Naive thymus-derived CD8-positive, alpha-beta T cell (primary cell): ENCODE data around the gene DMWD. TPM values are rescaled to one million over a fixed set of nuclear protein-coding genes. Genes with fewer than 3 reads are reported as not detected.
A peak's percentile ranks its signal among the peaks of the same experiment; 100 is the strongest.

Source experiments
- ATAC-seq, 2 donors: fragments of 150-1000 bp; cut with Tn5 transposase in 1 of 2; sonication (Bioruptor Pico), chemical (Tn5 transposase) in 1 of 2; 1 replicate in 1 of 2; 2 replicates in 1 of 2; pipeline ENCODE4 v1.10.0; 2021; ENCODE audit warnings: mild to moderate bottlenecking in 2 of 2, moderate library complexity in 2 of 2
- POLR2A ChIA-PET: fragments of 350-600 bp; sonication (Branson Sonifier 250); formaldehyde crosslinking; loops from one replicate; lab custom pipeline; 2021; ENCODE audit warnings: antibody characterized with exemption; lab: Charles Lee
- DNase-seq, 10 donors: peaks; one replicate each; pipeline versions ENCODE4 v3.0.0 to v3.0.0-alpha.2; 2020 to 2022
- H3K27ac Mint-ChIP-seq, 10 donors: one replicate each; pipeline ENCODE4 v1.8.0; 2020 to 2022; ENCODE audit warnings: mild to moderate bottlenecking in 10 of 10, mixed read lengths in 10 of 10, moderate library complexity in 4 of 10, inconsistent platforms in 1 of 10
- H3K27me3 Mint-ChIP-seq, 5 donors: one replicate each; pipeline ENCODE4 v1.8.0; 2021 to 2022; ENCODE audit warnings: mixed read lengths in 5 of 5
- H3K36me3 Mint-ChIP-seq, 3 donors: one replicate each; pipeline ENCODE4 v1.8.0; 2020 to 2022; ENCODE audit warnings: mixed read lengths in 3 of 3, mild to moderate bottlenecking in 2 of 3, inconsistent platforms in 1 of 3
- H3K4me1 Mint-ChIP-seq, 4 donors: one replicate each; pipeline ENCODE4 v1.8.0; 2021 to 2022; ENCODE audit warnings: mixed read lengths in 4 of 4
- H3K4me3 Mint-ChIP-seq, 10 donors: one replicate each; pipeline ENCODE4 v1.8.0; 2020 to 2022; ENCODE audit warnings: mild to moderate bottlenecking in 10 of 10, mixed read lengths in 10 of 10, moderate library complexity in 6 of 10, inconsistent platforms in 1 of 10
- H3K9me3 Mint-ChIP-seq, 9 donors: one replicate each; pipeline ENCODE4 v1.8.0; 2020 to 2022; ENCODE audit warnings: mixed read lengths in 9 of 9, mild to moderate bottlenecking in 3 of 9, inconsistent platforms in 1 of 9, moderate library complexity in 1 of 9
- polyA plus RNA-seq, 3 donors: library from polyadenylated mRNA; unstranded; fragments of 300-500 nt; fragmentation: Illumina TruSeq; gene quantifications; one replicate each; pipeline ENCODE4 v1.2.3, GENCODE V29; 2021
- total RNA-seq, 8 experiments: library from RNA in 2 of 8; stranded (reverse) in 2 of 8; gene quantifications; one replicate each; pipeline ENCODE4 v1.2.3 and lab custom pipeline; 2021 to 2026

The DMWD gene
- total and polyA plus RNA-seq, 5 experiments from 2014 or later: 8.0 to 54.1 (median 16.5) TPM

DNA sequence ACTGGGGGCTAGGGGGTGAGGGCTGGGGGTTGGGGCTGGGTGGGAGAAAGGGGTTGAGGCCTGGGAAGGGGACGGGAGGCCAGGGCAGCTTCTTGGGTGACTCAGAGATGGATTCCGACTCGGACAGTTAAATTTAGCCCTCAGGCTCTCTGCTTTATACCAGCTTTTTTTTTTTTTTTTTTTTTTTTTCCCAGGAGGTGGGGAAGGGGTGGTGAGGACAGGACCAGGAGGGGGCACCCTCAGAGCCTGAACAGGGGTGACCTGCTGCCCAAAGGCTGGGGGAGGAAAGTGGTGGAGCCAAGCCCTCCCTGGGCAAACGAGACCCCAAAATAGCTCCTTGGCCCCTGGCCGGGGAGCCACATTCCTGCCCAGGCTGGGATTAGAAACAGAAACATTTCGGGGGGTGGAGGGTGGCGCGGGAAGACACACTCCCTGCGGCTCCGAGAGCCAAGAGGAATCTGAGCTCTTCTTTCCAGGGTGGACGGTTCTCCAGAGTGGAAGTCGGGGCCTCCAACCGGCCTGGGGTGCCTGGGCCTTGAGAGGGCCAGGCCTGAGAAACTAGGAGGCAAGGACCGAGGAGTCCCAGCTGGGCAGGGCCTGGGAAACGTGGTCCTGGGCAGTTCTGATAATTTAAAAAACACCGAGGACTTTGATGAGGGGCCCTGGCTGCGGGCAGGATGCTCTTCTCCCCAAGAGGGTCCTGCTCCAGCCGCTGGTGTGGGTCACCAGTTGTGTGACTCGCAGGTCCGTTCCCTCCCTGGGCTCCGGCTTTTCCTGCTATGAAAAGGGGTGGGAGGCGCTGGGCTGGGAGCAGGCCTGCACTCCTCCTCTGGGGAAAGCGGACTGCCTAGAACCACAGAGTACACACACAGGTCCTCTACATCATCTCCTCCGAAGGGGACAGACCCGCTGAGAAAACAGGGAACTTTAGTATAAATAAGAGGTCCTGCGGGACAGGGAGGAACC, 9.5 kb downstream of the DMWD start:
- no peaks in the 10 kb centered on the region for H3K9me3 Mint-ChIP-seq
- peaks cover 0 to 38% (median 22%) of the 10 kb centered on the region in 3 donors for H3K36me3 Mint-ChIP-seq
- DNase-seq (no peak), ATAC-seq (no peak)
- H3K4me1 Mint-ChIP-seq: peaks cover 13 to 33% (median 23%) of the 10 kb centered on the region in 4 donors
- POLR2A ChIA-PET: interaction anchor here (0.6 to 1.6 kb wide), 4 partner anchors 8 to 1825 kb away, joined by 3 to 6 read pairs (median 4); partner anchors contain the start of gene DMWD
- peaks cover 12 to 60% (median 32%) of the 10 kb centered on the region in 5 donors for H3K27me3 Mint-ChIP-seq
- no peak overlapping the region for H3K27ac Mint-ChIP-seq
- H3K4me3 Mint-ChIP-seq: no peak overlapping the region

DNA sequence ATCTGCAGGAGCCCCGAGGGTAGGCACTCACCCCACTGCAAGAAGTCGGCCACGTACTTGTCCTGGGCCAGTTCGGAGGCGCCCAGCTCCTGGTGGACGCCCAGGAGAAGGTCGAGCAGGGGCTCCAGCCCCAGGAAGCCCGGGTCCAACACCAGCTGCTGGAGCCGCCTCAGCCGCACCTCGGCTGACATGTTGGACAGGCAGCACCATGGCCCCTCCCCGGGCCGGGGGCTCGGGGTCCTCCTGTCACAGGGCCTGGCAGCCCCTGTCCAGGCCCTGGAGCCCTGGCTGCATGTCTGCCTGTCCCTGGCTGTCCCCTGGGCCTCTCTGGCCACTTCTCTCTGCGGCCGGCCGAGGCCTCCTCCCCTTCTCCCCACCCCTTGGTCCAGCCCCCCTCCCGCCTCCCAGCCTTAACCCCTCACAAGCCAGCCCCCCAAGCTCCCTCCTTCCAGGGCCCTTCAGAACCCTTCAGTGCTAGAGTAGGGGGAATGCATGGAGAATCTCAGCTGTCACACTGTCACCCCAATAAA, 10.4 kb downstream of the DMWD start, which contains the start of gene DMPK:
Gene DMPK, minus strand, starts transcription at position 329 of the 530 bp plus-strand sequence. Its CDS starts 138 bp downstream, at position 191.
- POLR2A ChIA-PET: interaction anchor here (0.6 to 1.6 kb wide), 6 partner anchors 9 to 1826 kb away, joined by 3 to 6 read pairs (median 4); partner anchors contain the start of gene DMWD
- peaks cover 11 to 27% (median 22%) of the 10 kb centered on the region in 4 donors for H3K4me1 Mint-ChIP-seq
- no peak within 1 kb of the TSS for H3K27ac Mint-ChIP-seq
- H3K4me3 Mint-ChIP-seq: no peak within 1 kb of the TSS
- DNase-seq (no peak), ATAC-seq (no peak)
- peaks cover 0 to 38% (median 16%) of the 10 kb centered on the region in 3 donors for H3K36me3 Mint-ChIP-seq
- H3K9me3 Mint-ChIP-seq: no peaks in the 10 kb centered on the region
- peaks cover 10 to 56% (median 35%) of the 10 kb centered on the region in 5 donors for H3K27me3 Mint-ChIP-seq

DNA sequence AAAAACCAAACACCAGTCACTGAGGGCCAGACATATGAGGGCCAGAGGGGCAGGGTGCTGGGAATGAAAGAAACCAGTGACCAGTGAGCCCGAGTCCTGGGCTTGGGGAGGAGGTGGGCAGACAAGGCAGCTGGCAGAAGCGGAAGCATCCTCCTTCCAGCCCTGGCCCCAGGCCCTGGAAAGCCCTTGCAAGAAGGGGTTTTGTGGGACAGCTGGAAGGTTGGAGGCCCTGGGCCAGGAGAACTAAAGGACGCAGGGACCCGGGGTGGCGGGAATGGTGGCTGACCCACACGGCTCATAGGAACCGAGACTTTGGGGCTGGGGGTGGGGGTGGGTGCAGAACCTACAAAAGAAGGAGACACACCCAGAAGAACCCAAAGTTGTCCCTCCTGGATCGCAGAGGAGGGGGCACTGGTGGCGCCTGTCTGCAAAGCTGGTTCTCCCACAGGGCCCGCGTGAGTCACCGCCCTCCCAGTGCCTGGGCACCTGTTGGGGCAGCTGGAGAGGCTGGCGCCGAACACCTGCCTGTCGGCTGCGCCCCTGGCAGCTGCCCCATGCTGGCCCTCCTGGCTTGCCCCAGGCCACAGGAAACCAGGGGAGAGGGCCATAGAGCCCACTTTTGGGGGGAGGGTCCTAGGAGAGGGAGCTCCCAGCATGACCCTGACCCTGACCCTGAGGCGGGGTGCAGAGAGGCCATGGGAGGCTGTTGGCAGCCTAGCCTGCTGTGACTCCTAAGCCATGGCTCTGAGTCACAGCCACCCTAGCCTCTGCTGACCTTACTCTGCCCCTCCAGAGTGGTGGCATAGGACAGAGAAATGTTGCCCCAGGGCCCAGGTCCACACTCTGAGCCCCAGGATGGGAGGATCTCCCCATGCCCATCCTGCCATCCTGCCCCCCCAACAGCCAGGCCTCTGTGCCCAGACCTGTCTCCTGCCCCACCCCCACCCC, 11.2 kb downstream of the DMWD start:
- no peaks in the 10 kb centered on the region for H3K9me3 Mint-ChIP-seq
- peaks cover 11 to 63% (median 41%) of the 10 kb centered on the region in 5 donors for H3K27me3 Mint-ChIP-seq
- DNase-seq (no peak), ATAC-seq (no peak)
- POLR2A ChIA-PET: interaction anchor here (0.6 to 1.6 kb wide), 4 partner anchors 9 to 91 kb away, joined by 3 to 4 read pairs (median 3); partner anchors contain the start of gene DMWD
- H3K36me3 Mint-ChIP-seq: peaks cover 0 to 40% (median 14%) of the 10 kb centered on the region in 3 donors
- H3K4me1 Mint-ChIP-seq: peaks cover 11 to 27% (median 22%) of the 10 kb centered on the region in 4 donors
- H3K27ac Mint-ChIP-seq: no peak overlapping the region
- H3K4me3 Mint-ChIP-seq: no peak overlapping the region

DNA sequence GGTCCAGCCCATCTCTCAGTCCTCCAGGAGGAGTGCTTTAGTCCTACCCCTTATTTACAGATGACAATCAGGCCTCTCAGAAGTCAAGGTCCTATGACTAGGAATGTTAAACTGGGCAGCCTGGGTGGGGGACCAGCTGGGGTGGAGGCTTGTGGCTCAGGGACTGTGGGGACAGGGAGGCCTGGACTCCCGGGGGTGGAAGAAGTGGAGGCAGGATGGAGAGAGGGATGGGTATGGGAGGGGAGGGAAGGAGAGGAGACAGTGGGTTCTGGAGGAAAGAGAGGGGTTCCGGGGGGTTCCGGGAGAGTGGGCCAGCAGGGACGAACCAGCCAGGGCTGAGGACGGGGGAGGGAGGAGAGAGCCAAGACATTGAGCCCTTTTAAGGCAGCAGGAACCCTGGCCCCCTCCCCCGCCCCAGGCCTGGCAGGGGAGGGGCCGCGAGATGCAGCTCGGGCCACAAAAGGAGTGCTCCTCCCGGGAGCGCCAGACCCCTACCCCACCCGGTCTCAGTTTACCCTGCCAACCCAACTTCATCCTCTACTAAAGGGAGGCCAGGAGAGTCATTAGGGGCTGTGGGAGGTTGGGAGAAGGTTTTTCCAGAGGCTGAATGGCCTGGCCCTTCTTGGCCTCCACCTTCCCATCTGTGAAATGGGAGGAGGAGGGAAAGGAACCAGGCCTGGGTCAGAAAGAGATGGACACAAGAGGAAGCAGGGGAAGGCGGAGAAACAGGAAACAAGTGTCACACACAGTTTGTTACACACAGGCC, 12.0 kb downstream of the DMWD start:
- no peaks in the 10 kb centered on the region for H3K9me3 Mint-ChIP-seq
- no peak overlapping the region for H3K4me3 Mint-ChIP-seq
- no peak overlapping the region for H3K27ac Mint-ChIP-seq
- DNase-seq (no peak), ATAC-seq (no peak)
- peaks cover 0 to 38% (median 10%) of the 10 kb centered on the region in 3 donors for H3K36me3 Mint-ChIP-seq
- peaks cover 11 to 27% (median 22%) of the 10 kb centered on the region in 4 donors for H3K4me1 Mint-ChIP-seq
- POLR2A ChIA-PET: no interaction called here
- peaks cover 11 to 64% (median 41%) of the 10 kb centered on the region in 5 donors for H3K27me3 Mint-ChIP-seq

GRCh38 chr19:45780146-45780447, 12.5 kb downstream of the DMWD start:
- Mint-ChIP-seq H3K36me3 (peaks cover 0 to 39% (median 7%) of the 10 kb centered on the region in 3 donors), H3K4me3 (peak overlapping the region in 2 of 10 donors; percentile 85 to 95)
- POLR2A ChIA-PET: interaction anchor here (1.8 kb wide), 1 partner anchor 11 kb away, joined by 7 read pairs; no protein-coding TSS in a partner anchor

DNA sequence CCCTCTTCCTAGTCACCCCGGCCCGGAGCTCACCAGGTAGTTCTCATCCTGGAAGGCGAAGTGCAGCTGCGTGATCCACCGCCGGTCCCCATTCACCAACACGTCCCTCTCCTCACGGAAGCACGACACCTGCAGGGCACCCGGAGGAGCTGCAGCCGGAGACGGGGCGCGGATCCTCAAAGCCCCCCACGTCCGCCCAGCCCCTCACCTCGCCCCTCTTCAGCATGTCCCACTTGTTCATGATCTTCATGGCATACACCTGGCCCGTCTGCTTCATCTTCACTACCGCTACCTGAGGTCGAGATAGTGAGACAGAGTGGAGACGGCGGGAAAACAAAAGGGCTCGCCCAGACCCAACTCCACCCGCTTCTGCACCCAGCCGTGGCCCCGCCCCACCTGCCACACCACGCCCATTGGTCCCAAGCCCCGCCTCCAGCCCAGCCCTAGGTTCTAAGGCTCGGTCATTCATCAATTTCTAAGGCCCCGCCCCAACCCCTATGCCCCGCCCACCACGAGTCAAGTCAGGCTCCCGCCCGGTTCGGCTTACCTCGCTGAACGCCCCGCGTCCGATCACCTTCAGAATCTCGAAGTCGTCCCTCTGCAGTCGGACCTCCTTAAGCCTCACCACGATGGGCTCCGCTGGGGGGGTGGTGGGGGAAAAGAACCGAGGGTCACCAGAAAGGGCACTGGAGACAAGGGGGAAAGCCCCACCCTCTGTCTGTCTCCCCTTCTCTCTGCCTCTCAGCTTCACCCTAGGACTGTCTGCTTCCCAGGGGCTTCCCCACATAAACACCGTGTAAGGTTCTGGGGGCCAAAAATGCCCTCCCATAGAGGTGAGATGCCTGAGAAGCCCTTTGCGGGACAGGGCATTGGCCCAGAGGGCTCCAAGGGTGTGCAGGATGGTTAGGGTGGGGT, 13.2 kb downstream of the DMWD start:
- peak overlapping the region in 4 of 10 donors; percentile 0 to 60 (median 22) for H3K27ac Mint-ChIP-seq
- POLR2A ChIA-PET: interaction anchor here (1.1 to 1.8 kb wide), 2 partner anchors 10 to 12 kb away, joined by 7 to 13 read pairs; partner anchors contain the start of gene SIX5
- ATAC-seq (peak; percentile 77 to 88), DNase-seq (peak; percentile 49 to 81 (median 62))
- peaks cover 0 to 41% (median 7%) of the 10 kb centered on the region in 3 donors for H3K36me3 Mint-ChIP-seq
- no peaks in the 10 kb centered on the region for H3K9me3 Mint-ChIP-seq
- peak overlapping the region; percentile 63 to 95 (median 83) for H3K4me3 Mint-ChIP-seq
- peaks cover 11 to 27% (median 20%) of the 10 kb centered on the region in 4 donors for H3K4me1 Mint-ChIP-seq
- peaks cover 11 to 62% (median 41%) of the 10 kb centered on the region in 5 donors for H3K27me3 Mint-ChIP-seq

More at GRCh38 chr19:45780146-45780447, 12.5 kb downstream of the DMWD start:
- Mint-ChIP-seq H3K27ac (no peak overlapping the region), H3K27me3 (peaks cover 11 to 64% (median 41%) of the 10 kb centered on the region in 5 donors), H3K9me3 (no peaks in the 10 kb centered on the region), H3K4me1 (peaks cover 11 to 27% (median 20%) of the 10 kb centered on the region in 4 donors)
- DNase-seq (no peak), ATAC-seq (peak in 1 of 2 donors; percentile 8)

- Mint-ChIP-seq H3K36me3 (peaks cover 0 to 33% (median 7%) of the 10 kb centered on the region in 3 donors), H3K27me3 (peaks cover 11 to 50% (median 34%) of the 10 kb centered on the region in 5 donors), H3K27ac (no peak overlapping the region), H3K4me1 (peaks cover 9 to 27% (median 22%) of the 10 kb centered on the region in 4 donors), H3K9me3 (no peaks in the 10 kb centered on the region), H3K4me3 (peak overlapping the region in 7 of 10 donors; percentile 28 to 95 (median 67))
- POLR2A ChIA-PET: interaction anchor here (0.8 to 1.8 kb wide), 2 partner anchors 10 to 13 kb away, joined by 3 to 7 read pairs; no protein-coding TSS in a partner anchor
- DNase-seq (no peak), ATAC-seq (no peak)
Measured at GRCh38 chr19:45778010-45778661, 14.5 kb downstream of the DMWD start.

DNA sequence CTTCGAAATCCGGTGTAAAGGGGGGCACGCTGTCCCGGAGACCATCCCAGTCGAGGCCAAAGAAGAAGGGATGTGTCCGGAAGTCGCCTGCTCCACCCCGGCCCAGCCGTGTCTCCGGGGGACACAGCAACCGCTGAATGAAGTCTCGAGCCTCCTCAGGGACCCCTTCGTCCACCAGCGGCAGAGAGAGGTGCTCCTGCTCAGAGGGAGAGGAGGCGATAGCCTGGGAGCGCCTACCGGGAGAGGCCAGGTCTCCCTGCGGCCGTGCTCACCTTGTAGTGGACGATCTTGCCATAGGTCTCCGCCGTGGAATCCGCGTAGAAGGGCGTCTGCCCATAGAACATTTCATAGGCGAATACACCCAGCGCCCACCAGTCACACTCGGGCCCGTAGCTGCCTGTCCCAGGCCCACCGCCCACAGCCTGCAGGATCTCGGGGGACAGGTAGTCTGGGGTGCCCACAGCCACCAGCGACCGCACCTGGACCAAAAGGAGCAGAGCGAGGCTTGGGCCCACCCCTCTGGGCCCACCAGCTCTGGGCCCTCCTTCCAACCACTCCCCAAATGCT, 15.2 kb downstream of the DMWD start:
- no peak for ATAC-seq
- no peak for DNase-seq
- H3K4me1 Mint-ChIP-seq: peaks cover 9 to 29% (median 22%) of the 10 kb centered on the region in 4 donors
- no peak overlapping the region for H3K4me3 Mint-ChIP-seq
- peaks cover 0 to 33% (median 7%) of the 10 kb centered on the region in 3 donors for H3K36me3 Mint-ChIP-seq
- peaks cover 11 to 50% (median 34%) of the 10 kb centered on the region in 5 donors for H3K27me3 Mint-ChIP-seq
- POLR2A ChIA-PET: interaction anchor here (0.8 kb wide), 1 partner anchor 11 kb away, joined by 3 read pairs; no protein-coding TSS in a partner anchor
- no peak overlapping the region for H3K27ac Mint-ChIP-seq
- no peaks in the 10 kb centered on the region for H3K9me3 Mint-ChIP-seq

- DNase-seq: no peak
- Mint-ChIP-seq H3K9me3 (no peaks in the 10 kb centered on the region), H3K4me1 (peaks cover 16 to 37% (median 24%) of the 10 kb centered on the region in 4 donors), H3K27me3 (peaks cover 6 to 33% (median 20%) of the 10 kb centered on the region in 5 donors), H3K27ac (no peak overlapping the region), H3K36me3 (peaks cover 0 to 33% (median 7%) of the 10 kb centered on the region in 3 donors), H3K4me3 (no peak overlapping the region)
- ATAC-seq: no peak
- POLR2A ChIA-PET: no interaction called here
Measured at GRCh38 chr19:45774765-45775164, 17.9 kb downstream of the DMWD start.
